Measurements from ENCODE around the gene RCL1.

Gene RCL1

GRCh38 chr9:4821133-4821532, 28.4 kb downstream of the RCL1 start:
- H3K9me3 ChIP-seq (ENCODE audit: control insufficient read depth, insufficient read depth, low read length), result no peaks in the 10 kb centered on the region
- no peaks in the 10 kb centered on the region for H3K36me3 ChIP-seq (ENCODE audit: control insufficient read depth, insufficient read depth, low read length)
- H3K4me1 ChIP-seq (ENCODE audit: control insufficient read depth, insufficient read depth, low read length), result no peaks in the 10 kb centered on the region
- no peaks in the 10 kb centered on the region for H3K27me3 ChIP-seq (ENCODE audit: control insufficient read depth, insufficient read depth, low read length)
- H3K9ac ChIP-seq (ENCODE audit: low read depth, low read length), result no peak overlapping the region
- no peak overlapping the region for H3K4me3 ChIP-seq (ENCODE audit: low read depth, low read length)

- no peak overlapping the region for H3K9ac ChIP-seq (ENCODE audit: low read depth, low read length)
- no peaks in the 10 kb centered on the region for H3K4me1 ChIP-seq (ENCODE audit: control insufficient read depth, insufficient read depth, low read length)
- peaks cover 2% of the 10 kb centered on the region for H3K36me3 ChIP-seq (ENCODE audit: control insufficient read depth, insufficient read depth, low read length)
- no peaks in the 10 kb centered on the region for H3K9me3 ChIP-seq (ENCODE audit: control insufficient read depth, insufficient read depth, low read length)
- H3K4me3 ChIP-seq (ENCODE audit: low read depth, low read length), result no peak overlapping the region
- H3K27me3 ChIP-seq (ENCODE audit: control insufficient read depth, insufficient read depth, low read length), result no peaks in the 10 kb centered on the region
These were observed 29.3 kb downstream of the RCL1 start for GRCh38 chr9:4822057-4822456.

DNA sequence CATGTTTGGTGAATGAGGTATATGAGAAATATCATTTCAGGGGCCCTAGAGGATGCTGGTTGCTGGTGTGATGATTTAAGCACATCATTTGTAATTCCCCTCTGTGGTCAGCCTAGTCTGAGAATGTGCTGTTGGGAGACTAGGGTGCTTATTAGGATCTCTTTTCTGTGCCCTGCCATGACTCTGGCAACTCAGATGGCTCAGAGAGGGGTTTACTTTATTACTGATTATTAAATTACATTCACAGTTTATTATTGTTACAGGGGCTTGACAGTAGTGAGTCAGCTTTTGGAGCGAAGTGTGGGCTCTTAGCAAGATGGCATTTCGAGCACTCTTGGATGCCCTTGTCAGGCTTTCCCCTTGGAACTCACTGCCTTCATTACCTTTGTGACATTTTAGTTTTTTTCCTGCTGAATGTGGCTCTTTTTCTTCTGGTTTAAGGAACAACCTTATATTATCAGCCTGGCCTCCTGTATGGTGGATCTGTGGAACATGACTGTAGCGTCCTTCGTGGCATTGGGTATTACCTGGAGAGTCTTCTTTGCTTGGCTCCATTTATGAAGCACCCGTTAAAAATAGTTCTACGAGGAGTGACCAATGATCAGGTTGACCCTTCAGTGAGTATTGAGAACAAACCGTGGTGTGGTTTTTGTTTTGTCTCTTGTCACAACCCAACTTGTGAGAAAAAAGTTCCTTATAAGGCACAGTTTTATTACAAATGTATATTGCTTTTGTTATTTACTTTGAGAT, 33.8 kb downstream of the RCL1 start:
- no peak overlapping the region for H3K9ac ChIP-seq (ENCODE audit: low read depth, low read length)
- no peaks in the 10 kb centered on the region for H3K9me3 ChIP-seq (ENCODE audit: control insufficient read depth, insufficient read depth, low read length)
- no peak overlapping the region for H3K4me3 ChIP-seq (ENCODE audit: low read depth, low read length)
- no peaks in the 10 kb centered on the region for H3K27me3 ChIP-seq (ENCODE audit: control insufficient read depth, insufficient read depth, low read length)
- H3K36me3 ChIP-seq (ENCODE audit: control insufficient read depth, insufficient read depth, low read length), result peaks cover 6% of the 10 kb centered on the region
- no peaks in the 10 kb centered on the region for H3K4me1 ChIP-seq (ENCODE audit: control insufficient read depth, insufficient read depth, low read length)

DNA sequence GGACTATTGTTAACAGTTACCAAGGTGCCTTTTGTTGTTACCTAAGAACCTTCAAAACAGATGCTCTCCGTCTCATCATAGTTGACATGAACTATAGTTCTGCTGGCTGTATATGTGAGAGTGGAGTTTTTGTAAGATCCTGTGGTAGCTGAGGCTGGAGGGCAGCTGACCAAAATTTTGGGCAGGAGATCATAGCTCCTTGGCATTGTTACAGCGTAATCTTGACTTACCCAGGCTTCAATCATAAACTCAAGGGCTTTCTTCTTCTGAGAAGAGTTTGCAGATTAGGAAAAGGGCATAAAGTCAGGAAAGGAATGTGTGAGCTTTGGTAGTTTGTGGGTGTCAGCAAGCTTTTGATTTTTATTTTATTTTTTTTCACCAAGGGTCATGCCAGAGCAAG, 34.5 kb downstream of the RCL1 start:
- no peak overlapping the region for H3K9ac ChIP-seq (ENCODE audit: low read depth, low read length)
- H3K9me3 ChIP-seq (ENCODE audit: control insufficient read depth, insufficient read depth, low read length), result no peaks in the 10 kb centered on the region
- H3K4me1 ChIP-seq (ENCODE audit: control insufficient read depth, insufficient read depth, low read length), result no peaks in the 10 kb centered on the region
- H3K4me3 ChIP-seq (ENCODE audit: low read depth, low read length), result no peak overlapping the region
- H3K36me3 ChIP-seq (ENCODE audit: control insufficient read depth, insufficient read depth, low read length), result peaks cover 6% of the 10 kb centered on the region
- H3K27me3 ChIP-seq (ENCODE audit: control insufficient read depth, insufficient read depth, low read length), result no peaks in the 10 kb centered on the region

DNA sequence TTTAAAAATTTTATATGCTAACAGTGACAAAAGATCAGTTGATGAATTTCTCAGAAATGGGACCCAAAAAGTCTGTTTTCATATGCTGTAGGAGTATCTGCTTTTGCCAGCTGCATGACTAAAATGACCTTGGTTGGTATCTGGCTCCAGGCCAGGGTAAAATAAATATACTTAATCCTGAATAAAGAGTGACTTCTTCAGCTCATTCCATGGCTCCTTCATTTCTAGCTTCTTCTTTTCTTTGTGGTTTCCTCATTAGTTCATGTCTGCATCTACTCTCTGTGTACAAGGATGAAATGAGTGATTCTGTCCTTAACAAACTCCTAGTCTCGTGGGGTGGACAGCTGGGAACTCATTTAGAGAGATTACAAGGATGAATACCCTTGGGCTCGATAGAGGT, 36.0 kb downstream of the RCL1 start:
- Histone ChIP-seq H3K4me1 (ENCODE audit: control insufficient read depth, insufficient read depth, low read length) (no peaks in the 10 kb centered on the region), H3K27me3 (ENCODE audit: control insufficient read depth, insufficient read depth, low read length) (no peaks in the 10 kb centered on the region), H3K4me3 (ENCODE audit: low read depth, low read length) (no peak overlapping the region), H3K36me3 (ENCODE audit: control insufficient read depth, insufficient read depth, low read length) (peaks cover 6% of the 10 kb centered on the region), H3K9ac (ENCODE audit: low read depth, low read length) (no peak overlapping the region), H3K9me3 (ENCODE audit: control insufficient read depth, insufficient read depth, low read length) (no peaks in the 10 kb centered on the region)

GRCh38 chr9:4829969-4830368, 37.2 kb downstream of the RCL1 start:
- H3K4me1 ChIP-seq (ENCODE audit: control insufficient read depth, insufficient read depth, low read length), result no peaks in the 10 kb centered on the region

DNA sequence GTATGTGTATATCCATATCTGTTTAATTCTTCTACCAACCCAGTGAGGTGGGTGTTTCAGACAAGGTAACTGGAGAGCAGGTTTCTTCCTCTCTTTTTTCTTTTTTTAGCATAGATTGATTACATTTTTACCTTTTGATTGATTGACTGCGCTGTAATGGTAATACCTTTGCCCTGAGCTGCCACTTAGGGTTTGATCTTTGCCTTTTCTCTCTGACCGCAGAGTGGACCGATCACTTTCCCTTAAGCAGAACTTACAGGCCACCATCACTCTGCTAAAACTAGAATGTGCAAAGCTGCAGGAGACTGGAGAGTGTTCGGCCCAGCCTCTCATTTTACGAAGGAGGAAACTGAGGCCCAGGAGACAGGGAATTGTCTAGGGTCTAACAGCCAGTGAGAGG, 38.0 kb downstream of the RCL1 start:
- Histone ChIP-seq H3K4me3 (ENCODE audit: low read depth, low read length) (no peak overlapping the region), H3K36me3 (ENCODE audit: control insufficient read depth, insufficient read depth, low read length) (peaks cover 6% of the 10 kb centered on the region), H3K27me3 (ENCODE audit: control insufficient read depth, insufficient read depth, low read length) (no peaks in the 10 kb centered on the region), H3K4me1 (ENCODE audit: control insufficient read depth, insufficient read depth, low read length) (no peaks in the 10 kb centered on the region), H3K9me3 (ENCODE audit: control insufficient read depth, insufficient read depth, low read length) (no peaks in the 10 kb centered on the region), H3K9ac (ENCODE audit: low read depth, low read length) (no peak overlapping the region)

More at GRCh38 chr9:4829969-4830368, 37.2 kb downstream of the RCL1 start:
- Histone ChIP-seq H3K9me3 (ENCODE audit: control insufficient read depth, insufficient read depth, low read length) (no peaks in the 10 kb centered on the region), H3K27me3 (ENCODE audit: control insufficient read depth, insufficient read depth, low read length) (no peaks in the 10 kb centered on the region), H3K36me3 (ENCODE audit: control insufficient read depth, insufficient read depth, low read length) (peaks cover 6% of the 10 kb centered on the region), H3K9ac (ENCODE audit: low read depth, low read length) (no peak overlapping the region), H3K4me3 (ENCODE audit: low read depth, low read length) (no peak overlapping the region)

DNA sequence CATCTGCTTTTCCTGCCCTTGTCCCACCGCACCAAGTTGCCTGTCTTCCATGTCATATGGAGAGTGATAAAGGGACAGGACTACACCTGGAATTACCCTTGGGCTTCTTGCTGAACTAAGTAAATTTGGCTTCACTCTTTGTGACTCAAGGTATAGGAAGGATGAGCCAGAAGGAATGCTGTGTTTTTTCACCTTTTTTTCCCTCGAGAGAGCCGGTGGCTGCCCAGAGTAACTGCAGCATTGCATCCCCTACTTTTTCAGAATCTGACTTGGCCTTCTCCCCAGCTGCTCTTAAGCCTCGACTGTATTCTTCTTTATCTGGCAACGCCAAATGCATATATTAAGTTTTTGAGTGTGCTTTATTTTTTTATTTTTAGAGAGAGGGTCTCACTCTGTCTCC, 38.4 kb downstream of the RCL1 start:
- Histone ChIP-seq H3K36me3 (ENCODE audit: control insufficient read depth, insufficient read depth, low read length) (peaks cover 6% of the 10 kb centered on the region), H3K27me3 (ENCODE audit: control insufficient read depth, insufficient read depth, low read length) (no peaks in the 10 kb centered on the region), H3K9me3 (ENCODE audit: control insufficient read depth, insufficient read depth, low read length) (no peaks in the 10 kb centered on the region), H3K9ac (ENCODE audit: low read depth, low read length) (no peak overlapping the region), H3K4me1 (ENCODE audit: control insufficient read depth, insufficient read depth, low read length) (no peaks in the 10 kb centered on the region), H3K4me3 (ENCODE audit: low read depth, low read length) (no peak overlapping the region)

DNA sequence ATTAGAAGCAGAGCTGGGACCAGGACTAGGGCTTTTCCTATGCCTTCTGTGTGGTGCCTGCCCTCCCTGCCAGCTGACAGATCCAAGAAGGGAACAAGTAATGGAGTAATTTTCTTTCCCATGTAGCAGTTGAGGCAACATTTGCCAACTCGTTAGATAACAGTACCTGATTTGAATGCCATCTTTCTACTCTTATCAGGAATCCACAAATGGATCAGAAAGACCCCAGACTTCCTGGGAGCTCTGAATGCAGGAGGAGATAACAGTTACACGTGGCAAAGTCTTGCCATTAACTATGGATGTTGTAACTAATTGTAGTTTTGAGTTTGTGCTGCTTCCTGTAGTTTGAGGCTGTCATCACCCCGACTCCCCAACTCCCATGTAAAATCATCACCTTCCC, 39.2 kb downstream of the RCL1 start:
- no peak overlapping the region for H3K9ac ChIP-seq (ENCODE audit: low read depth, low read length)
- no peaks in the 10 kb centered on the region for H3K27me3 ChIP-seq (ENCODE audit: control insufficient read depth, insufficient read depth, low read length)
- no peaks in the 10 kb centered on the region for H3K9me3 ChIP-seq (ENCODE audit: control insufficient read depth, insufficient read depth, low read length)
- H3K4me3 ChIP-seq (ENCODE audit: low read depth, low read length), result no peak overlapping the region
- H3K4me1 ChIP-seq (ENCODE audit: control insufficient read depth, insufficient read depth, low read length), result no peaks in the 10 kb centered on the region
- peaks cover 4% of the 10 kb centered on the region for H3K36me3 ChIP-seq (ENCODE audit: control insufficient read depth, insufficient read depth, low read length)

DNA sequence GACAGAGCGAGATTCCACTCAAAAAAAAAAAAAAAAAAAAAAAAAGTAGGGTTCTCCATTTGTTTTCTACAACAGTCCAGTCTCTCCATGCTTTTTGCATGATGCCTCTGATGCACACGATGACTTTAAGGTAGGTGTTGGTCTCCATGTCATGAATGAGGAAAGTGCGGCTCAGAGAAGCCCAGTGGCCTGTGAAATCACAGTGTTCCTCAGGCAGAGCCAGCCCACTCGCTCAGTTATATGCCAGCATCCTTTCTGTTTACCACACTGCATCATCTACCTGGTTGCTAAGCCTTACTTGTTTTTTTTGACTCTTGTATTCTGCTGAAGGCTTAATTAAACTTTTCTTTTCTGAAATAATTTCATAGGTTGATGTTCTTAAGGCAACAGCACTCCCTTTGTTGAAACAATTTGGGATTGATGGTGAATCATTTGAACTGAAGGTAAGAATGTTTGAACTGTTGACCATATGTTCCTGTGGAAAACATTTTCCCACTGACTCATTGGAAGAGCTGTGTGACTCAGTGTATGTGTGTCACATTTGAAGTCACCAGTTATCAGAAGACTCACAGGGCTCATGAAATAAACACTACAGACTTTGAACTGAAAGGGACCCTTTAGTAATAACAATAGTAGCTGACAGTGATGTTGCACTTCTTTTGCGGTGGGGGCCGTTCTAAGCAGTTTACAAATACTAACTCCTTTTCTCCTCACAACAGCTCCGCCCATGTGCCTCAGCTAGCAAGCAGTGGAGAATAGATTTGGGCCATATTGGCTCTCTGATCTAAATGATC, 40.2 kb downstream of the RCL1 start:
- Histone ChIP-seq H3K9ac (ENCODE audit: low read depth, low read length) (no peak overlapping the region), H3K36me3 (ENCODE audit: control insufficient read depth, insufficient read depth, low read length) (peaks cover 4% of the 10 kb centered on the region), H3K4me1 (ENCODE audit: control insufficient read depth, insufficient read depth, low read length) (no peaks in the 10 kb centered on the region), H3K4me3 (ENCODE audit: low read depth, low read length) (no peak overlapping the region), H3K27me3 (ENCODE audit: control insufficient read depth, insufficient read depth, low read length) (no peaks in the 10 kb centered on the region), H3K9me3 (ENCODE audit: control insufficient read depth, insufficient read depth, low read length) (no peaks in the 10 kb centered on the region)

GRCh38 chr9:4833781-4834560, 41.2 kb downstream of the RCL1 start:
- Histone ChIP-seq H3K4me1 (ENCODE audit: control insufficient read depth, insufficient read depth, low read length) (no peaks in the 10 kb centered on the region), H3K4me3 (ENCODE audit: low read depth, low read length) (no peak overlapping the region), H3K9ac (ENCODE audit: low read depth, low read length) (no peak overlapping the region), H3K9me3 (ENCODE audit: control insufficient read depth, insufficient read depth, low read length) (no peaks in the 10 kb centered on the region), H3K27me3 (ENCODE audit: control insufficient read depth, insufficient read depth, low read length) (no peaks in the 10 kb centered on the region), H3K36me3 (ENCODE audit: control insufficient read depth, insufficient read depth, low read length) (peaks cover 4% of the 10 kb centered on the region)
